Inferior parietal cortex (tissue), 1 donor: Measurements from ENCODE around the gene PAFAH1B1.
A peak's percentile ranks its signal among the peaks of the same experiment; 100 is the strongest.
"Not testable (repeated sequence)": the region's sequence is repeated elsewhere in the genome, so short reads cannot be mapped to it uniquely, and the experiment has no call there.

Experiments
- DNase-seq: peaks from one replicate; pipeline ENCODE4 v3.0.0-alpha.2; 2016; ENCODE audit errors: extremely low spot score

The PAFAH1B1 gene

GRCh38 chr17:2594722-2595599 lies 1.5 kb downstream of the PAFAH1B1 start:
- DNase-seq: peak; percentile 24

- no peak for DNase-seq
These were observed 2.3 kb downstream of the PAFAH1B1 start for GRCh38 chr17:2595716-2596115.

GRCh38 chr17:2598166-2598565 lies 4.7 kb downstream of the PAFAH1B1 start:
- DNase-seq: no peak

GRCh38 chr17:2602597-2603017 lies 9.2 kb downstream of the PAFAH1B1 start:
- no peak for DNase-seq

GRCh38 chr17:2608350-2608913 lies 15.0 kb downstream of the PAFAH1B1 start:
- no peak for DNase-seq

GRCh38 chr17:2609091-2609490 lies 15.6 kb downstream of the PAFAH1B1 start:
- DNase-seq: no peak

- DNase-seq: no peak
These were observed 17.0 kb downstream of the PAFAH1B1 start for GRCh38 chr17:2610195-2611175.

GRCh38 chr17:2611627-2612026 lies 18.2 kb downstream of the PAFAH1B1 start:
- no peak for DNase-seq

GRCh38 chr17:2612630-2613029 lies 19.2 kb downstream of the PAFAH1B1 start:
- DNase-seq: no peak

- DNase-seq: no peak
These were observed 19.8 kb downstream of the PAFAH1B1 start for GRCh38 chr17:2613089-2613808.

GRCh38 chr17:2615882-2616281 lies 22.4 kb downstream of the PAFAH1B1 start:
- DNase-seq: no peak

- no peak for DNase-seq
These were observed 27.8 kb downstream of the PAFAH1B1 start for GRCh38 chr17:2621241-2621640.

- not testable (repeated sequence) for DNase-seq
These were observed 28.5 kb downstream of the PAFAH1B1 start for GRCh38 chr17:2621951-2622405.

- not testable (repeated sequence) for DNase-seq
These were observed 29.4 kb downstream of the PAFAH1B1 start for GRCh38 chr17:2622721-2623301.

GRCh38 chr17:2624292-2624731 lies 30.9 kb downstream of the PAFAH1B1 start:
- no peak for DNase-seq

GRCh38 chr17:2626626-2627219 lies 33.3 kb downstream of the PAFAH1B1 start:
- not testable (repeated sequence) for DNase-seq

GRCh38 chr17:2628922-2629321 lies 35.5 kb downstream of the PAFAH1B1 start:
- DNase-seq: not testable (repeated sequence)

- no peak for DNase-seq
These were observed 37.8 kb downstream of the PAFAH1B1 start for GRCh38 chr17:2631211-2631610.

- no peak for DNase-seq
These were observed 41.0 kb downstream of the PAFAH1B1 start for GRCh38 chr17:2634361-2634960.

GRCh38 chr17:2635241-2635640 lies 41.8 kb downstream of the PAFAH1B1 start:
- no peak for DNase-seq
